SH-SY5Y (cell line): ENCODE results near the gene FAM117A.

ENCODE experiments used
- GATA2 ChIP-seq: IDR thresholded peaks from 2 replicates; pipeline ENCODE4 v1.6.1; 2011; ENCODE audit warnings: mild to moderate bottlenecking, low read depth, low read length
- GATA3 ChIP-seq: IDR thresholded peaks from 2 replicates; pipeline ENCODE4 v1.6.1; 2011; ENCODE audit warnings: low read depth, mild to moderate bottlenecking, low read length, moderate library complexity

- no peak for TF ChIP-seq GATA2
- TF ChIP-seq GATA3, result no peak
These were observed 48.7 kb downstream of the FAM117A start for GRCh38 chr17:49715216-49715615.
